Osteocyte (in vitro differentiated cells): ENCODE results near the gene NAALADL2. TPM values are rescaled to one million over a fixed set of nuclear protein-coding genes. Genes with fewer than 3 reads are reported as not detected.

ENCODE experiments used
- DNase-seq: peaks from one replicate; pipeline ENCODE4 v3.0.0; 2021; ENCODE audit warnings: mixed read lengths; ENCODE audit not compliant: unreplicated experiment; ENCODE audit errors: extremely low spot score
- H3K27ac Mint-ChIP-seq: one replicate; pipeline ENCODE4 v1.8.0; 2021; ENCODE audit warnings: mild to moderate bottlenecking, mixed read lengths; ENCODE audit not compliant: unreplicated experiment
- H3K27me3 Mint-ChIP-seq: one replicate; pipeline ENCODE4 v1.8.0; 2021; ENCODE audit warnings: mixed read lengths; ENCODE audit not compliant: unreplicated experiment
- H3K36me3 Mint-ChIP-seq: one replicate; pipeline ENCODE4 v1.8.0; 2021; ENCODE audit warnings: mixed read lengths; ENCODE audit not compliant: unreplicated experiment
- H3K4me1 Mint-ChIP-seq: one replicate; pipeline ENCODE4 v1.8.0; 2021; ENCODE audit warnings: mixed read lengths; ENCODE audit not compliant: unreplicated experiment
- H3K4me3 Mint-ChIP-seq: one replicate; pipeline ENCODE4 v1.8.0; 2021; ENCODE audit warnings: mild to moderate bottlenecking, moderate library complexity, mixed read lengths; ENCODE audit not compliant: unreplicated experiment
- H3K9me3 Mint-ChIP-seq: one replicate; pipeline ENCODE4 v1.8.0; 2021; ENCODE audit warnings: mixed read lengths; ENCODE audit not compliant: unreplicated experiment
- CTCF ChIP-seq: fragments of 200-600 bp; sonication (generic); IDR thresholded peaks from 2 replicates; pipeline ENCODE4 v1.5.0; 2021; ENCODE audit warnings: antibody characterized with exemption, mild to moderate bottlenecking, moderate library complexity
- total RNA-seq: library from RNA; stranded (reverse); gene quantifications from 2 replicates; pipeline ENCODE4 v1.2.1, GENCODE V29; 2021

NAALADL2 gene
- total RNA-seq, 1 donor from 2014 or later = 16.1 TPM

DNA sequence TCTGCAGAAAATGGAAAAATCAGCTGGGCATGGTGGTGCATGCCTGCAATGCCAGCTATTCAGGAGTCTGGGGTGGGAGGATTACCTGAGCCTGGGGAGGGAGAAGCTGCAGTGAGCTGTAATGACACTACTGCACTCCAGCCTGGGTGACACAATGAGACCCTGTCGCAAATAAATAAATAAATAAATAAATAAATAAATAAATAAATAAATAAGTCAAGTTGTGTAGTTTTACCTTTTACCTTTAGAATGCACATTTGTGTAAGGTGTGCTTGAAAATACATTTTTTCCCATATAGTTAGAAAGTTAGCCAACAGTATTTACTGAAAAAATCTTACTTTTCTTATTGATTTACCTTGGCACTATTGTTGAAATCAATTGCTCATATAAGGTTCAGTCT, 515.6 kb downstream of the NAALADL2 start:
- Mint-ChIP-seq H3K4me3 (no peak overlapping the region), H3K27ac (no peak overlapping the region), H3K4me1 (peaks cover 12% of the 10 kb centered on the region), H3K36me3 (no peaks in the 10 kb centered on the region), H3K27me3 (no peaks in the 10 kb centered on the region), H3K9me3 (peaks cover 3% of the 10 kb centered on the region)
- TF ChIP-seq CTCF = no peak
- DNase-seq = no peak

GRCh38 chr3:175378348-175378747, 519.2 kb downstream of the NAALADL2 start:
- no peak for TF ChIP-seq CTCF
- H3K36me3 Mint-ChIP-seq = no peaks in the 10 kb centered on the region
- no peak overlapping the region for H3K4me3 Mint-ChIP-seq

DNA sequence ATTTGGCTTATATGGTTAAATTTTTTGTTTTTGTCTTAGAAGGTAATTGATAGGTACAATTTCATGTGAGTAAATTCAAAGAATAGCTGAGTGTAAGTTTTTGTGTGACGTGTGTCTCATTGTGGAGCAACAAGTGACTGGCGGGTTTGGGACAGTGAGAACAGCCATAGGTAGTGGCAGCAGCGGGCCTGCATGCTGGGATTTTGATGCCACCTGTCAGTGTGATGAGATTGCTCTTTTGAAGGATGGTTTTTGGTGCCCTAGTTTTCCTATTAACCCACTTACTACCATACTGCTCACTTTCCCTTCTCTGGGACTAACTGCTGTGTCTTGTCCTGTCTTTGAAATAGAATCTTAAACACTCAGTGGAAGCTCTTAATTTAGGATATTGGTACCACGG, 522.6 kb downstream of the NAALADL2 start:
- Mint-ChIP-seq H3K27ac (peak overlapping the region; percentile 63), H3K4me1 (peaks cover 22% of the 10 kb centered on the region)
- no peak for TF ChIP-seq CTCF

More at GRCh38 chr3:175378348-175378747, 519.2 kb downstream of the NAALADL2 start:
- Mint-ChIP-seq H3K4me1 (peaks cover 12% of the 10 kb centered on the region), H3K9me3 (peaks cover 3% of the 10 kb centered on the region), H3K27me3 (no peaks in the 10 kb centered on the region), H3K27ac (no peak overlapping the region)
- DNase-seq = no peak

GRCh38 chr3:175383371-175383770, 524.2 kb downstream of the NAALADL2 start:
- H3K4me3 Mint-ChIP-seq = no peak overlapping the region
- H3K4me1 Mint-ChIP-seq = peaks cover 22% of the 10 kb centered on the region
- no peak for TF ChIP-seq CTCF
- no peak for DNase-seq
- no peaks in the 10 kb centered on the region for H3K36me3 Mint-ChIP-seq
- H3K9me3 Mint-ChIP-seq = no peaks in the 10 kb centered on the region
- H3K27me3 Mint-ChIP-seq = no peaks in the 10 kb centered on the region
- H3K27ac Mint-ChIP-seq = peak overlapping the region; percentile 71

More for the DNA sequence above, 522.6 kb downstream of the NAALADL2 start:
- no peak for DNase-seq
- H3K27me3 Mint-ChIP-seq = no peaks in the 10 kb centered on the region
- no peak overlapping the region for H3K4me3 Mint-ChIP-seq
- no peaks in the 10 kb centered on the region for H3K36me3 Mint-ChIP-seq
- H3K9me3 Mint-ChIP-seq = peaks cover 3% of the 10 kb centered on the region

DNA sequence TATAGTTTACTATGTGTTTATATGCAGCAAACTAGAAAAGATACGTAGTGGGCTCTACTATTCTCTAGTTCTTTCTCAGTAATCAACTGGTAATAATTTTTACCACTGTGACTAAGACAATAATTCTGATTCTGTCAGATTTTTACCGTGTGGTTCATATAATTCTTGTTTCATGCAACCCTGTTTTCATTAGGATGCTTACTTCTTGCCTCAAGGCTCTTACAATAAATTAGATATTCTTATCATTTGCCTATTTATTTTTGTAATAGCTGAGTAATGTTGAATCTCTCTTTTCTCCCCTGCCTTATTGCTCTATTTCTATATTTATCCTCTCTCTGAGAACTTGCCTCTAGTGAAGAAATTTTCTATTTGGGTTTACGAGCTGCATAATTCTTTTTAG, 524.7 kb downstream of the NAALADL2 start:
- Mint-ChIP-seq H3K4me3 (no peak overlapping the region), H3K4me1 (peaks cover 22% of the 10 kb centered on the region), H3K27me3 (no peaks in the 10 kb centered on the region), H3K9me3 (no peaks in the 10 kb centered on the region), H3K27ac (peak overlapping the region; percentile 71), H3K36me3 (no peaks in the 10 kb centered on the region)
- DNase-seq = no peak
- TF ChIP-seq CTCF = no peak
